Embryonic facial prominence (tissue), 1 donor: ENCODE measurements around the gene CASK.
"Not testable (repeated sequence)": the region's sequence is repeated elsewhere in the genome, so short reads cannot be mapped to it uniquely, and the experiment has no call there.

Source experiments
- DNase-seq: peaks from one replicate; pipeline ENCODE4 v3.0.0-alpha.2; 2016; ENCODE audit errors: extremely low spot score

The CASK gene

GRCh38 chrX:41646201-41646600 is 277.2 kb downstream of the CASK start:
- not testable (repeated sequence) for DNase-seq

- no peak for DNase-seq
These were observed 289.1 kb downstream of the CASK start for GRCh38 chrX:41634284-41634683.

DNA sequence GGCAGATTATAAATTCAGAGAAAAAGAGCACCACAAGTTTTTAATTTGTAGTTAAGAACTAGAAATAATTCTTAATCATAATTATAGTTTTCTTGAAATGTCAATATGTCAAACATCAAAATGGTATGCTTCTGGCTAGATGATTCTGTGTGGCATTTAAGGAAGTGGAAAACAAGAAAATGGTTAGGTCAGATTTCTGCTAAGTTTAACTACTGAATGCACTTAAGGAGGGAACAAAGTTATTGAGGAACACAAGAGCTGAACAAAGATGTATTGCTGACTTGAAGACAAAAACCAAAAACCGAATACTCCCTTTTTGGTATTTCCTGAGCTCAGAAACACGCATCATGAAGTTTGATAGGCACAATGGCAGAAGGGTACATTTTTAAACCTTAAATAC is 293.3 kb downstream of the CASK start:
- no peak for DNase-seq

- no peak for DNase-seq
These were observed 293.8 kb downstream of the CASK start for GRCh38 chrX:41629539-41629938.

DNA sequence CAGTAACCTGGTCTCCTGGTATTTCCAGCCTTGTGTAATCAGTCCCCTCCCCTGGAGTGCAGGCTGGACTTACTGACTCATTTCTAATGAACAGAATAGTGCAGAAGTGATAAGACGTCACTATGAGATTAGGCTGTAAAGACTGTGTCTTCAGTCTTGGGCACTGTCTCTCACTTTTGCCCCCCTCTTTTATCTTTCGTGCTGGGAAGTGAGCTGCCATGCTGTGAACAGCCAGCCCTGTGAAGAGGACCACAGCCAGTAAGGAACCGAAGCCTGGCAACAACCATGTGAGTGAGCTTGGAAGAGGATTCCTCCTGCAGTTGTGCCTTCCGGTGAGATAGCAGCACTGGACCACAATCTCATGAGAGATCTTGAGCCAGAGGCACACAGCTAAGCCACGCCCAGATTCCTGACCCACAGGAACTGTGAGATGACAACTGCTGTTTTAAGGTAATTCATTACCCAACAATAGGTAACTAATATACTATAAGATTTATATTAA is 302.1 kb downstream of the CASK start:
- DNase-seq, result no peak

GRCh38 chrX:41619221-41619620 is 304.1 kb downstream of the CASK start:
- no peak for DNase-seq

GRCh38 chrX:41616935-41617334 is 306.4 kb downstream of the CASK start:
- DNase-seq, result no peak

- DNase-seq, result no peak
These were observed 307.1 kb downstream of the CASK start for GRCh38 chrX:41616255-41616654.

- DNase-seq, result no peak
These were observed 315.1 kb downstream of the CASK start for GRCh38 chrX:41608244-41608643.

- no peak for DNase-seq
These were observed 316.0 kb downstream of the CASK start for GRCh38 chrX:41607264-41607832.

GRCh38 chrX:41606057-41606456 is 317.3 kb downstream of the CASK start:
- not testable (repeated sequence) for DNase-seq

DNA sequence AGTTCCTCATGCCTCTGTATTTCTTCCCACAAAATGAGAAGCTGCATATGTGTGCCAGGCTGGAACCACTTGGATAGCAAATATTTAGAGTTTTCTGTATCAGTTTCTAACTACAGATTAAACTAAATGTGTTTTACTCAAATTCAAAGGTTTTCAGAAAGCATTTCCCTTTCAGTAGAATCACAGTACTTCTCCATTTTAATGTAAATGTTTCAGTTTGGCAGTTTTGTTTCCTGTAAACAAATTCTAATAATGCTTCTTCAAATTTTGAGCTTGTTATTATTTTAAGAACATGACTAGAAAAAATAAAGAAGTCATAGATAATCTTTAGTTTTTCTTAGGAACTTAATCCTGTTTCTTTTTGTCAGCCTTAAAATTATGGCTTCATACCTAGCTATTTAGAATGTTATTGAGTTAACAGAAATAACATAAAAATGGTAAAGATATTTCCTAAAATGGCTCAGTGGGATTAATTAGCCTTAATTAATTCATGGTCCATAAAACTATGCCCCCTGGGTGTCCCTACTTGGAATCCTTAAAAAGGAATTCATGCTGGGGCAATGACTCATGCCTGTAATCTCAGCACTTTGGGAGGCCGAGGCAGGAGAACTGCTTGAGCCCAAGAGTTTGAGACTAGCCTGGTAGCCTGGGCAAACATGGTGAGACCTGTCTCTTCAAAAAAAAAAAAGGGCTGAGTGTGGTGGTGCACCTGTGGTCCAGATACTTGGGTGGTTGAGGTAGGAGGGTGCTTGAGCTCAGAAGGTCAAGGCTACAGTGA is 318.4 kb downstream of the CASK start:
- no peak for DNase-seq

GRCh38 chrX:41604177-41604576 is 319.2 kb downstream of the CASK start:
- DNase-seq, result no peak

- DNase-seq, result no peak
These were observed 319.8 kb downstream of the CASK start for GRCh38 chrX:41603596-41603995.

GRCh38 chrX:41602816-41603345 is 320.5 kb downstream of the CASK start:
- no peak for DNase-seq

DNA sequence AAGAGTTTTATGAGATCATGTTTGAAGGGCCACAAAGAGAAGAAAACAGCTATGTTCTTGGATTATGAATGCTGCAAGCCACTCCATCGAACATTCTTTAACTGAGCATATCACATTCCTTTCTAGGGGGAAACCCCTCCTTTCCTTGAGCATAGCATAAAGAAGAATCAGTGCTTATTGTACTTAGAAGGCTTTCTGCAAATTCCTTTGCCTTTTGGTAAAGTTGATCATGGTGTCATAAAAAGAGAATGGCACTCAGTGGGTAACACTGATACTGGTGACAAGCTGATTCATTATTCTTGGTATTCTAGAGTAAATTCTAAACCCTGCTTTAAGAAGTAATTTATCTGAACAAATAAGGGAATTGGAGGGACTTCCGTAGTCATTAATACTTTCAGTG is 323.1 kb downstream of the CASK start:
- DNase-seq, result no peak

DNA sequence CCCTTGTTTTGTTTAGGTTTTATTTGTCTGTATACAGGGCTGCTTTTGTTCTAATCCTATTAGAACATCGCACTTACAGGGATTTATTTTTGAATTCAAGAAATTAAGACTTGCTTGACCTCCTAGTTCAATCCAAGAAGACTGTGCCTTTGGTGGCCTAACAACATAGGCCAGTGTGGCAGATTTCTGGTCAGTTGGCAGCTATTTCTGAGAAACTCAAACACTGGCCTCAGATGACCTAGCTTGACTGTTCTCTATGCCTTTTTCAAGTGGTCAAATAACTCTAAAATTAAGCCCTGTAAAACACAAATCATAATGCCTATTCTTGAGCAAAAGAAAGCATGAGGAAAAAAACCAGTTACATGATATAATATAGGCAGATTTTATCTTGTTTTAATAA is 323.8 kb downstream of the CASK start:
- DNase-seq, result no peak

GRCh38 chrX:41596596-41596995 is 326.8 kb downstream of the CASK start:
- no peak for DNase-seq

- DNase-seq, result no peak
These were observed 328.7 kb downstream of the CASK start for GRCh38 chrX:41594634-41595033.

DNA sequence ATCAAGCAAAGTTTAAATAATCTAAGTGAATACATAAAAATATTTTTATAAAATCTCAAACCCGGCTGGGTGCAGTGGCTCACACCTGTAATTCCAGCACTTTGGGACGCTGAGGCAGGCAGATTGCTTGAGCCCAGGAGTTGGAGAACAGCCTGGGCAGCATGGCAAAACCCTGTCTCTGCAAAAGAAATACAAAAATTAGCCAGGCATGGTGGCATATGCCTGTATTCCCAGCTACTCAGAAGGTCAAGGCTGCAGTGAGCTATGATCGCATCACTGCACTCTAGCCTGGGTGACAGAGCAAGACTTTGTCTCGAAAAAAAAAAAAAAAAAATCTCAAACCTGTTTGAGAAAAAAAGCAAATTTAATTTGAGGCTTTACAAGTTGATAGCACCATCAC is 331.4 kb downstream of the CASK start:
- DNase-seq, result no peak

- DNase-seq, result no peak
These were observed 332.7 kb downstream of the CASK start for GRCh38 chrX:41590641-41591040.

- peak; percentile 67 for DNase-seq
These were observed 333.6 kb downstream of the CASK start for GRCh38 chrX:41589634-41590270.

- DNase-seq, result no peak
These were observed 335.1 kb downstream of the CASK start for GRCh38 chrX:41588271-41588670.
